ENCODE measurements around the gene ANKRD37. TPM values are rescaled to one million over a fixed set of nuclear protein-coding genes. Genes with fewer than 3 reads are reported as not detected.

The ANKRD37 gene
- total RNA-seq, 1 donor from 2014 or later = 16.4 TPM

DNA sequence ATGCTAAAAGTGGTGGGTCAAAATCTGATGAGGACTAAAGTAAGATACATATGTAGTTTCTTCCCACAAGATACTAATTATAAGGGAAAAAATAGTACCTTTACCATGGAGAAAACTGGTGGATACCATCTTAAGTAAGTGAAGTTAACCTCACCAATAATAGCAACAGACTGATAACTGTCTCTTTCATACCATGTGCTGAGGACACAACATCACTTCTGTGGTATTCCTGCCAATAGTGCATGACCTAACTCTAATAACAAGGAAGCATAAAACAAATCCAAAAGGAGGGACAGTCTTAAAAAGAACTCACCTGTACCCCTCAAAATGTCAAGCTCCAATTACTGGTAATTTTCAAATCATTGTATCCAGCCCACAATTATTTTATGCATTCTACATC is 20.3 kb downstream of the ANKRD37 start:
- DNase-seq (ENCODE audit: low spot score) = no peak

GRCh38 chr4:185421366-185422124 is 24.9 kb downstream of the ANKRD37 start:
- DNase-seq (ENCODE audit: low spot score) = no peak

DNA sequence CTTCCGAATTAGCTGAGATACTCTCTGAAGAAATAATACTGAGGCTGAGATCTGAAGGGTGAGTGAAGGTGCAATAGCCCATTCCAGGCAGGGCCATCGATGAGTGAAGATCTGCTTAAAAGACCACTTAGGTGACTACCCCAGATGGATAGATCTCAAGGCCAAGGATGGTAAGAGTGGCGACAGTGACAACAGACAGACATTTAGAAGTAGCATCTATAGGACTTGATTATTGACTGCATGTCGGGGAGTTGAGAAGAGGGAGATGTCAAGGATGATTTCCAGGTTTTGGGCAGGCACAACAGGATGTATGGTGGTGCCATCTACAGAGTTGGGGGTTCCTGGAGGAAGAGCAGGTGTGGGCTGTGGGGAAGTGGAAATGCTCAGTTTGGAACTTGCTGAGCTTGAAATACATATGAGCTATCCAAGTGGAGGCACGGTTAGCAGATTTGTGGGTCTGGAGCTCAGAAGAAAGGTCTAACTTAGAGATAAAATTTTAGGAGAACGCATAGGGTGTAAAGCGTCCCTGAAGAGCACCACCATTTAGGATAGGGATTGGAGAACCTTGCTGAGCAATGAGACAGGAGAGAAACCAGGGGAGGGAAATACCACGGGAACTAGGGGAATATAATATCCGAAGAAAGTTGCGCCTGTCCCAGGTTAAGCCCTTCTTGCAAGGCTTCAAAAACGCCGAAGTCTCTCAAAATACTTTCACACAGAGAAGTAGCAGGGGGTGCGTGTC is 28.4 kb downstream of the ANKRD37 start:
- no peak for DNase-seq (ENCODE audit: low spot score)

GRCh38 chr4:185425647-185426352 is 29.2 kb downstream of the ANKRD37 start, which contains the start of gene UFSP2:
TSS of gene UFSP2 (minus strand) at chr4:185425964. CDS start at chr4:185425868, 96 bp downstream.
- peak; percentile 86 for DNase-seq (ENCODE audit: low spot score)

DNA sequence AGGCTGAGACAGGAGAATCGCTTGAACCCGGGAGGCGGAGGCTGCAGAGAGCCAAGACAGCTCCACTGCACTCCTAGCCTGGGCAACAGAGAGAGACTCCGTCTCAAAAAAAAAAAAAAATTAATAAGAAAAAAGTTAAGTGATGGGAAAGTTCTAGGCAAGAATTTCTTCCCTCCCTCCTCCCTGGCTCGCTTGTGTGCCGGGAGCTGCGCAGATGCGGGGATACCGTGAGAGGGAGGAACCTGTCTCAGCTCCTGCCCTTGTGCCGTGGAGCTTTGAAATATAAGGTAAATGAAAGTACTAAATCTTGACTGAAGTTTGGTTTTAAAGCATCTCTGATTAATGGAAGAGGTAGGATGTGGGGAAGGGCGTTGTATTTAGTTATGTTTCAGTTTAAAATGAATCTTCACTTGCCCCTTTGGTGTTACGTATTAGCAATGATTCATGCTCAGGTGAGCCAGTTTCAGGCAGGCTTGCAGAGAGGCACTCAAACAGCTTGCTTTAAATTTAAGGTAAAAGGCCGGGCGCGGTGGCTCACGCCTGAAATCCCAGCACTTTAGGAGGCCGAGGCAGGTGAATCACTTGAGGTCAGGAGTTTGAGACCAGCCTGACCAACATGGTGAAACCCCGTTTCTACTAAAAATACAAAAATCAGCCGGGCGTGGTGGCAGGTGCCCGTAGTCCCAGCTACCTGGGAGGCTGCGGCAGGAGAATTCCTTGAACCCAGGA is 30.5 kb downstream of the ANKRD37 start:
- no peak for DNase-seq (ENCODE audit: low spot score)

DNA sequence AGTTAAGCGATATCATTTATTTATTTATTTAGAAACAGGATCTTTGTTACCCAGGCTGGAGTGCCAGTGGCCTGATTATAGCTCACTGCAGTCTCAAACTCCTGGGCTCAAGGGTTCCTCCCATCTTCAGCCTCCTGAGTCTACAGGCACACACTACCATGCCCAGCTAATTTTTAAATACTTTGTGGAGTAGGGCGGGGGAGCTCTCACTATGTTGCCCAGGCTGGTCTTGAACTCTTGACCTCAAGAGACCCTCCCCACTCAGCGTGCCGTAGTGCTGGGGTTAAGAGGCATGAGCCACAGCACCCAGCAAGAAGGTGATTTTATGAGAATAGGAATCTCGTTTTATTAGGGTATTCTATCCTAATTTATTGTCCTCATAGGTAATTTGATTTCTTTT is 33.0 kb downstream of the ANKRD37 start:
- DNase-seq (ENCODE audit: low spot score) = no peak

DNA sequence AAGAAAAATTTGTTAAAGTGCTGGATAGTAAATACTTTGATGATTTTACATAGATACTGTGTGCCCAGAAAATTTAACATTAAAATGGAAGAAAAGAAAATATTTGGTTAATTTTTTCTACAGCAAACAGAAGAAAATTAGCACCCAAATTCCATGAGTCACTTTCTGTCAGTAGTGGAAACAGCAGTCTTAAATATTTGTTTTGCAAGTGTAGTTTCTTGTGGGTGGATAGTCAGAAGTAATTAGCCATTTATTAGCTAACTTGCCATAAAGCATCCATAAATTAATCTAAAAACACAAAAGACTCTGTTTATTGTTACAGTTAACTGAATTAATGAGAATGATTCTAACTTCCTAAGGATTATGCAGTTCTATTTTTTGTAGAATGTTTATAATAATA is 38.8 kb downstream of the ANKRD37 start:
- DNase-seq (ENCODE audit: low spot score) = no peak

DNA sequence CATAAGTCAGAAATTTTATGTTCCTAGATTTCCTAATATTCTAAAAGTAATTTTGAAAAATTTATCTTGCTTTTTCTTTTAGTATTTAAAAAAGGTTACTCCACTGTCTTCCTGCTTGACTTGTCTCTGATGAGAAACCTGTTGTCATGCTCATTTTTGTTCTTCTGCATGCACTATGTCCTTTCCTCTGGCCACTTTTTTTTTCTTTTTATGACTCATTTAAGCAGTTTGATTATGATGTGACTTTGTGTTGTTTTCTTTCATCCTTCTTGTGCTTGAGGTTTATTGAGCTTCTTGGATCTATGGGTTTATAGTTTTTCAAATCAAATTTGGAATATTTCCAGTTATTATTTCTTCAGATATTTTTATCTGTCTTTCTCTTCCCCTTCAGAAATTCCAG is 41.2 kb downstream of the ANKRD37 start:
- no peak for DNase-seq (ENCODE audit: low spot score)

DNA sequence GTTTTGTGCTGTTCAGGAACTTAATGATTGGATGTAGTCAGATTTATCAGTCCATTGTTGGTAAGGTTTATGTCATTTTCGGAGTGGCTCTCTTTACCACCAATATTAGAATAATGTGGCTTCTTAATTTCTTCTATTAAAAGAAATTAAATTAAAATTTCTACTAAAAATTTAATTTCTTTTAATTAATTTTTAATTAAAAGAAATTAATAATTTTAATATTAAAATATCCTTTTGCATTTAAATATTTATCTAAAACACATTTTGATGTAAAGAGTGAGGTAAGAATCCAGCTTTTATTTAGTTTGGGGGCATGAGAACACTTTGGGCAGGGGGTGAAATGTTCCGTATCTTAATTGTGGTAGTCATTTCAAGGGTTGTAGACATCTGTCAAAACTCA is 44.8 kb downstream of the ANKRD37 start:
- DNase-seq (ENCODE audit: low spot score) = no peak

GRCh38 chr4:185445209-185445608 is 48.6 kb downstream of the ANKRD37 start:
- no peak for DNase-seq (ENCODE audit: low spot score)

Other genes with a start within 250 kb of the ANKRD37 start
- 32.9 TPM for gene CFAP97, start 192.8 kb upstream of the ANKRD37 start, total RNA-seq
- 18.8 TPM for gene SNX25, start 187.2 kb upstream of the ANKRD37 start, total RNA-seq
- 0.95 TPM for gene LRP2BP, start 917 bp upstream of the ANKRD37 start, total RNA-seq
- 29.7 TPM for gene UFSP2, start 29.1 kb downstream of the ANKRD37 start, total RNA-seq
- gene CCDC110, start 74.9 kb downstream of the ANKRD37 start, total RNA-seq = 0.78 TPM
- 85.5 TPM for gene PDLIM3, start 138.7 kb downstream of the ANKRD37 start, total RNA-seq